Endothelial cell of umbilical vein (primary cell): ENCODE results near the gene SUCLG2. TPM values are rescaled to one million over a fixed set of nuclear protein-coding genes. Genes with fewer than 3 reads are reported as not detected.

Source experiments
- BruUV-seq: library from RNA; stranded (reverse); fragments of 400-500 nt; replicated peaks from 2 replicates; lab custom pipeline; 2021; lab: Mats Ljungman, UMichigan
- CTCF ChIA-PET: fragments of 300-600, 350-600 bp; sonication (Branson Sonifier 250); formaldehyde crosslinking; loops from one replicate; lab custom pipeline; 2021; ENCODE audit warnings: antibody characterized with exemption, inconsistent platforms; lab: Charles Lee
- POLR2A ChIA-PET: fragments of 300-600, 350-600 bp; sonication (Branson Sonifier 250); formaldehyde crosslinking; loops from one replicate; lab custom pipeline; 2021; ENCODE audit warnings: antibody characterized with exemption, inconsistent platforms; lab: Charles Lee
- DNase-seq: peaks from one replicate; pipeline ENCODE4 v3.0.0-alpha.2; 2011; ENCODE audit warnings: low read depth, low spot score
- FAIRE-seq: peaks from 2 replicates; lab custom pipeline; 2011; peaks lifted over from hg19 to GRCh38; lab: Jason Lieb, UNC
- H2AFZ ChIP-seq: 2 replicates; pipeline ENCODE4 v1.6.0; 2012; ENCODE audit warnings: low read depth, low read length, control low read depth, inconsistent platforms
- H3K27ac ChIP-seq: 2 replicates; pipeline ENCODE4 v1.5.1; 2011; ENCODE audit warnings: low read depth, mild to moderate bottlenecking, control low read depth, low read length, moderate library complexity; ENCODE audit not compliant: insufficient read depth
- H3K27me3 ChIP-seq, 2 experiments: 2 replicates each; pipeline versions ENCODE4 v1.6.0 to v1.6.1; 2011; ENCODE audit warnings: low read length in 2 of 2, mixed read lengths in 1 of 2; ENCODE audit not compliant: control insufficient read depth in 2 of 2, insufficient read depth in 2 of 2
- H3K36me3 ChIP-seq, 2 experiments: 2 replicates in 1 of 2; 3 replicates in 1 of 2; pipeline ENCODE4 v1.5.1; 2011; ENCODE audit warnings: low read length in 2 of 2, mild to moderate bottlenecking in 1 of 2, moderate library complexity in 1 of 2; ENCODE audit not compliant: control insufficient read depth in 2 of 2, insufficient read depth in 2 of 2; ENCODE audit errors: extremely low read depth in 1 of 2
- H3K4me1 ChIP-seq: 3 replicates; pipeline ENCODE4 v1.5.1; 2011; ENCODE audit warnings: mild to moderate bottlenecking, low read length; ENCODE audit not compliant: control insufficient read depth, insufficient read depth; ENCODE audit errors: extremely low read depth
- H3K4me2 ChIP-seq: 2 replicates; pipeline ENCODE4 v1.6.1; 2011; ENCODE audit warnings: low read length, control low read depth, mixed read lengths; ENCODE audit not compliant: insufficient read depth
- H3K4me3 ChIP-seq, 3 experiments: fragments of 200-600 bp in 1 of 3; sonication (generic), shearing (Covaris generic) in 1 of 3; replicated peaks in 1 of 3; 2 replicates each; pipeline ENCODE4 v1.5.1; 2011 to 2016; ENCODE audit warnings: control low read depth in 3 of 3, low read length in 3 of 3, mild to moderate bottlenecking in 2 of 3, inconsistent platforms in 1 of 3, low read depth in 1 of 3, moderate library complexity in 1 of 3; ENCODE audit not compliant: insufficient read depth in 1 of 3
- H3K79me2 ChIP-seq: 2 replicates; pipeline ENCODE4 v1.6.0; 2012; ENCODE audit warnings: low read length, inconsistent platforms; ENCODE audit not compliant: control insufficient read depth, insufficient read depth
- H3K9ac ChIP-seq: replicated peaks from 2 replicates; pipeline ENCODE3; 2011; ENCODE audit warnings: low read length, control low read depth; ENCODE audit not compliant: insufficient read depth; ENCODE audit errors: extremely low read depth
- H3K9me1 ChIP-seq: replicated peaks from 3 replicates; pipeline ENCODE4 v1.6.0; 2011; ENCODE audit warnings: mild to moderate bottlenecking, low read length; ENCODE audit not compliant: control insufficient read depth, insufficient read depth; ENCODE audit errors: extremely low read depth
- H3K9me3 ChIP-seq: replicated peaks from 2 replicates; pipeline ENCODE4 v1.5.1; 2012; ENCODE audit warnings: low read length, inconsistent platforms; ENCODE audit not compliant: control insufficient read depth, insufficient read depth
- H4K20me1 ChIP-seq: replicated peaks from 2 replicates; pipeline ENCODE3; 2011; ENCODE audit warnings: mild to moderate bottlenecking, low read length; ENCODE audit not compliant: control insufficient read depth, insufficient read depth; ENCODE audit errors: extremely low read depth
- EZH2 ChIP-seq: IDR thresholded peaks from 2 replicates; pipeline ENCODE4 v1.6.1; 2012; ENCODE audit warnings: borderline replicate concordance, low read depth, mild to moderate bottlenecking, moderate library complexity, low read length, inconsistent platforms; ENCODE audit not compliant: severe bottlenecking
- FOS ChIP-seq: IDR thresholded peaks from 2 replicates; pipeline ENCODE4 v1.6.1; 2011; ENCODE audit warnings: mild to moderate bottlenecking, low read length, moderate library complexity, borderline replicate concordance; ENCODE audit not compliant: insufficient read depth
- GATA2 ChIP-seq: IDR thresholded peaks from 2 replicates; pipeline ENCODE4 v1.7.0; 2011; ENCODE audit warnings: low read depth, mild to moderate bottlenecking, moderate library complexity, mixed read lengths, low read length; ENCODE audit not compliant: insufficient read length, insufficient read depth
- JUN ChIP-seq: IDR thresholded peaks from 2 replicates; pipeline ENCODE4 v1.6.1; 2011; ENCODE audit warnings: borderline replicate concordance, low read depth; ENCODE audit not compliant: insufficient read length, insufficient read depth
- MYC ChIP-seq: IDR thresholded peaks from one replicate; pipeline ENCODE4 v1.6.1; 2011; ENCODE audit warnings: mild to moderate bottlenecking, low read depth, low read length
- POLR2A ChIP-seq: IDR thresholded peaks from 2 replicates; pipeline ENCODE4 v1.6.1; 2012; ENCODE audit warnings: low read depth, mild to moderate bottlenecking, control low read depth, low read length
- POLR2AphosphoS5 ChIP-seq: IDR thresholded peaks from 2 replicates; pipeline ENCODE4 v1.6.1; 2012; ENCODE audit warnings: low read depth, mild to moderate bottlenecking, control low read depth, low read length, moderate library complexity; ENCODE audit not compliant: insufficient read depth
- dilution Hi-C: fragments of 300-500 bp; cut with MboI; formaldehyde crosslinking; loops from one replicate; pipeline ENCODE4 v1.15.0; 2019; ENCODE audit warnings: low sequenced_read_pairs; ENCODE audit not compliant: extremely low pct_ligation_motif_present
- intact Hi-C: fragments of 100-400 bp; cut with micrococcal nuclease; formaldehyde crosslinking; loops from one replicate; pipeline ENCODE4 v1.10.0; 2022
- polyA plus RNA-seq, 4 experiments: library from polyadenylated mRNA; depleted of rRNA in 3 of 4; stranded (reverse) in 3 of 4; unstranded in 1 of 4; fragments of >200 nt; gene quantifications; 2 replicates each; pipeline versions ENCODE4 v1.2.1 to v1.2.3, GENCODE V29; 2011 to 2012; ENCODE audit warnings: missing spikeins in 1 of 4
- total RNA-seq: library from RNA; stranded (reverse); gene quantifications from 2 replicates; pipeline ENCODE4 v1.2.3, GENCODE V29; 2021
- TF ChIP-seq, protein P1 (sequence below), 2 donors: IDR thresholded peaks; 1 replicate in 1 of 2; 2 replicates in 1 of 2; pipeline ENCODE4 v1.5.1; 2011; ENCODE audit warnings: low read length in 2 of 2, mild to moderate bottlenecking in 2 of 2, moderate library complexity in 2 of 2, control low read depth in 1 of 2, inconsistent platforms in 1 of 2, low read depth in 1 of 2; ENCODE audit not compliant: insufficient read depth in 1 of 2; ENCODE audit errors: extremely low read depth in 1 of 2
- TF ChIP-seq, protein P2 (sequence below): IDR thresholded peaks from 2 replicates; pipeline ENCODE4 v1.6.1; 2011; ENCODE audit not compliant: insufficient read depth, insufficient read length

Gene SUCLG2
- total and polyA plus RNA-seq, 2 donors (not counting 3 experiments of a cell fraction or from before 2014, with no cell fraction given) = 8.1 to 38.3 TPM

DNA sequence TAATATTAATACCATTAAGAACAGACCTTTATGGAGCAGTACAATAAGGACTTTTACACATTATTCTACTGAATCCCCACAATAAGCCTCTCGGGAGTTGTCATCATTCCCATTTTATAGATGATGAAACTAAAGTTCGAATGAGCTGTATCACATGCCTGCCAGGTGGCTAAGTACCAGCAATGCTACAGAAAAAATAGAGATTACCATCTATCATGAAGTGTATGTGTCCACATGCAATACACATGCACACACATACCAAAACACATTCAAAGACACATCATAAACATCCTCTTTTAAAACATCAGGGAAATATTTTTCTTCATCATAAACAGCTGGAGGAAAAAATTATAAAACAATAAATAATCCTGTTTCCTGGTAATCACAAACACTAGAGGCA, 136.6 kb downstream of the SUCLG2 start:
- H3K36me3 ChIP-seq = peaks cover 0 to 2% of the 10 kb centered on the region in 2 experiments
- TF ChIP-seq FOS (no peak), GATA2 (no peak), JUN (no peak), MYC (no peak), POLR2AphosphoS5 (no peak), EZH2 (no peak), POLR2A (no peak)
- TF ChIP-seq, protein P1, sequence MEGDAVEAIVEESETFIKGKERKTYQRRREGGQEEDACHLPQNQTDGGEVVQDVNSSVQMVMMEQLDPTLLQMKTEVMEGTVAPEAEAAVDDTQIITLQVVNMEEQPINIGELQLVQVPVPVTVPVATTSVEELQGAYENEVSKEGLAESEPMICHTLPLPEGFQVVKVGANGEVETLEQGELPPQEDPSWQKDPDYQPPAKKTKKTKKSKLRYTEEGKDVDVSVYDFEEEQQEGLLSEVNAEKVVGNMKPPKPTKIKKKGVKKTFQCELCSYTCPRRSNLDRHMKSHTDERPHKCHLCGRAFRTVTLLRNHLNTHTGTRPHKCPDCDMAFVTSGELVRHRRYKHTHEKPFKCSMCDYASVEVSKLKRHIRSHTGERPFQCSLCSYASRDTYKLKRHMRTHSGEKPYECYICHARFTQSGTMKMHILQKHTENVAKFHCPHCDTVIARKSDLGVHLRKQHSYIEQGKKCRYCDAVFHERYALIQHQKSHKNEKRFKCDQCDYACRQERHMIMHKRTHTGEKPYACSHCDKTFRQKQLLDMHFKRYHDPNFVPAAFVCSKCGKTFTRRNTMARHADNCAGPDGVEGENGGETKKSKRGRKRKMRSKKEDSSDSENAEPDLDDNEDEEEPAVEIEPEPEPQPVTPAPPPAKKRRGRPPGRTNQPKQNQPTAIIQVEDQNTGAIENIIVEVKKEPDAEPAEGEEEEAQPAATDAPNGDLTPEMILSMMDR (IDR thresholded peaks at IDR 0.05; ENCODE audit: extremely low read depth in 1 of 2, insufficient read depth in 1 of 2, low read depth in 1 of 2, low read length in 2 of 2) = no peak
- TF ChIP-seq, protein P2, sequence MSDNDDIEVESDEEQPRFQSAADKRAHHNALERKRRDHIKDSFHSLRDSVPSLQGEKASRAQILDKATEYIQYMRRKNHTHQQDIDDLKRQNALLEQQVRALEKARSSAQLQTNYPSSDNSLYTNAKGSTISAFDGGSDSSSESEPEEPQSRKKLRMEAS = no peak
- no peak overlapping the region for H3K4me3 ChIP-seq
- no peaks in the 10 kb centered on the region for H3K27me3 ChIP-seq
- no peaks in the 10 kb centered on the region for H3K9me1 ChIP-seq
- POLR2A ChIA-PET = no interaction called here
- H3K27ac ChIP-seq = no peak overlapping the region
- no peaks in the 10 kb centered on the region for H3K9me3 ChIP-seq
- peaks cover 7% of the 10 kb centered on the region for H3K4me1 ChIP-seq
- H2AFZ ChIP-seq = no peak overlapping the region
- CTCF ChIA-PET = interaction anchor here (0.7 to 0.9 kb wide), 3 partner anchors 10 to 272 kb away, joined by 3 to 4 read pairs (median 3); no protein-coding TSS in a partner anchor
- DNase-seq = no peak
- no peak overlapping the region for H3K9ac ChIP-seq
- intact Hi-C loops = no loop called here
- dilution Hi-C loops = no loop called here
- BruUV-seq = no TSS peak
- no peaks in the 10 kb centered on the region for H3K79me2 ChIP-seq
- H3K4me2 ChIP-seq = no peak overlapping the region
- no peak for FAIRE-seq
- no peaks in the 10 kb centered on the region for H4K20me1 ChIP-seq
